ENCODE data around the gene GGN. TPM values are rescaled to one million over a fixed set of nuclear protein-coding genes. Genes with fewer than 3 reads are reported as not detected.

The GGN gene
- total RNA-seq, 1 donor from 2014 or later = not detected

DNA sequence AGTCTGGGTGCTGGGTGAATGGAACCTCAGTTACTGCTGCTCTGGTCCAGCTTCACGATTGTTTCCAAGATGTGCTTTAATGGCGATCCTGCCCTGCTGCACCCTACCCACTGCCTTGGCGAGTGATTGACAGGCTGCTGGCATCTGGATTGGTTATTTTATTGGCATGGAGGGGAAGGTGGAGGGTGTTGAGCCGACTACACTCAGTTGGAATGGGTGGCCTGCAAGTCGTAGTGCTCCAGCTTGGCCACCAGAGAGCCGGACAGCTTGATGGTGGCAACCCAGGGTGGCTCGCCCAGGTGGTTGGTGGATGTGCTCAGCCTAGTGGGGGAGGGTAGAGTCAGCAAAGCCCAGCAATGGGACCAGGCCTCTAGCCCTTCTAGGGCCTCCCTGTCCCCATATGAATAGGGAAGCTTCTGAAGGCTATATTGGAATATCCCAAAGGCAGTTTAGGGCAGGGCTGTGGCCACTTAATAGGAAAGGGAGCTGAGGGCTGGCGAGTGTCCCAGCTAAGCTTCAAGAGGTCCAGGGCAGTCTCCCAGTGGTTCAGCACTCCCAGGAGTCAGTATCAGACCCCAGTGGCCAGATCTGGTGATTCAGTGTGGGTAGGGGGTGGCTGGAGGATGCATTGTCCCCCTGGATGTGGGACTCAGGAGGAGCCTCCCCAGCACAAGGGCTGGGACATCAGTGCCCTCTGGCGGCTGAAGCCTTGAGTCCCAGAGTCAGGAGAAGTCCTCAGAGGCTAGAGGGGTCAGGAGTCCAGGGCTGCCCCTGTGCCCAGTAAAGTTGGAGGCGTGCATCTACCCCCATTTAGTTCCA, 3.4 kb downstream of the GGN start:
- H3K27ac ChIP-seq = no peak overlapping the region
- DNase-seq (no peak), ATAC-seq (no peak)
- H3K36me3 ChIP-seq = peaks cover 46% of the 10 kb centered on the region
- H3K4me1 ChIP-seq = peaks cover 25% of the 10 kb centered on the region
- intact Hi-C loops (cut with DNase I) = no loop called here
- TF ChIP-seq, protein P1, sequence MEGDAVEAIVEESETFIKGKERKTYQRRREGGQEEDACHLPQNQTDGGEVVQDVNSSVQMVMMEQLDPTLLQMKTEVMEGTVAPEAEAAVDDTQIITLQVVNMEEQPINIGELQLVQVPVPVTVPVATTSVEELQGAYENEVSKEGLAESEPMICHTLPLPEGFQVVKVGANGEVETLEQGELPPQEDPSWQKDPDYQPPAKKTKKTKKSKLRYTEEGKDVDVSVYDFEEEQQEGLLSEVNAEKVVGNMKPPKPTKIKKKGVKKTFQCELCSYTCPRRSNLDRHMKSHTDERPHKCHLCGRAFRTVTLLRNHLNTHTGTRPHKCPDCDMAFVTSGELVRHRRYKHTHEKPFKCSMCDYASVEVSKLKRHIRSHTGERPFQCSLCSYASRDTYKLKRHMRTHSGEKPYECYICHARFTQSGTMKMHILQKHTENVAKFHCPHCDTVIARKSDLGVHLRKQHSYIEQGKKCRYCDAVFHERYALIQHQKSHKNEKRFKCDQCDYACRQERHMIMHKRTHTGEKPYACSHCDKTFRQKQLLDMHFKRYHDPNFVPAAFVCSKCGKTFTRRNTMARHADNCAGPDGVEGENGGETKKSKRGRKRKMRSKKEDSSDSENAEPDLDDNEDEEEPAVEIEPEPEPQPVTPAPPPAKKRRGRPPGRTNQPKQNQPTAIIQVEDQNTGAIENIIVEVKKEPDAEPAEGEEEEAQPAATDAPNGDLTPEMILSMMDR (IDR thresholded peaks at IDR 0.05) = no peak
- no peak overlapping the region for H3K4me3 ChIP-seq
- H3K9me3 ChIP-seq = no peaks in the 10 kb centered on the region
- no peaks in the 10 kb centered on the region for H3K27me3 ChIP-seq

- no peak for DNase-seq
- no peaks in the 10 kb centered on the region for H3K9me3 ChIP-seq
- H3K27me3 ChIP-seq = no peaks in the 10 kb centered on the region
- no peak for ATAC-seq
- no peak overlapping the region for H3K27ac ChIP-seq
- intact Hi-C loops (cut with DNase I) = no loop called here
- TF ChIP-seq, protein P1 (IDR thresholded peaks at IDR 0.05) = no peak
- H3K4me3 ChIP-seq = no peak overlapping the region
- H3K36me3 ChIP-seq = peaks cover 52% of the 10 kb centered on the region
- peaks cover 20% of the 10 kb centered on the region for H3K4me1 ChIP-seq
These were observed 4.1 kb downstream of the GGN start for GRCh38 chr19:38383743-38384142.

- intact Hi-C loops (cut with DNase I) = no loop called here
- Histone ChIP-seq H3K27me3 (no peaks in the 10 kb centered on the region), H3K36me3 (peaks cover 53% of the 10 kb centered on the region), H3K9me3 (no peaks in the 10 kb centered on the region), H3K27ac (no peak overlapping the region), H3K4me3 (no peak overlapping the region), H3K4me1 (peaks cover 20% of the 10 kb centered on the region)
- TF ChIP-seq, protein P1 (IDR thresholded peaks at IDR 0.05) = no peak
- DNase-seq = no peak
- ATAC-seq = no peak
These were observed 4.7 kb downstream of the GGN start for GRCh38 chr19:38383184-38383583.

GRCh38 chr19:38381138-38381537, 6.7 kb downstream of the GGN start:
- TF ChIP-seq, protein P1 (IDR thresholded peaks at IDR 0.05) = no peak
- H3K9me3 ChIP-seq = no peaks in the 10 kb centered on the region
- ATAC-seq (no peak), DNase-seq (no peak)
- H3K27ac ChIP-seq = no peak overlapping the region
- H3K4me3 ChIP-seq = no peak overlapping the region
- H3K36me3 ChIP-seq = peaks cover 64% of the 10 kb centered on the region
- H3K4me1 ChIP-seq = peaks cover 5% of the 10 kb centered on the region
- intact Hi-C loops (cut with DNase I) = no loop called here
- no peaks in the 10 kb centered on the region for H3K27me3 ChIP-seq

GRCh38 chr19:38378866-38379265, 9.0 kb downstream of the GGN start:
- no peaks in the 10 kb centered on the region for H3K9me3 ChIP-seq
- no peak for DNase-seq
- H3K4me1 ChIP-seq = peaks cover 16% of the 10 kb centered on the region
- no peaks in the 10 kb centered on the region for H3K27me3 ChIP-seq
- peaks cover 61% of the 10 kb centered on the region for H3K36me3 ChIP-seq
- no peak overlapping the region for H3K27ac ChIP-seq
- no peak overlapping the region for H3K4me3 ChIP-seq
- TF ChIP-seq, protein P1 (IDR thresholded peaks at IDR 0.05) = no peak
- intact Hi-C loops (cut with DNase I) = no loop called here
- ATAC-seq = no peak
